Left cardiac atrium (tissue), 4 donors: ENCODE results near the gene GUCY1A2. TPM values are rescaled to one million over a fixed set of nuclear protein-coding genes. Genes with fewer than 3 reads are reported as not detected.
"Not testable (repeated sequence)": the region's sequence is repeated elsewhere in the genome, so short reads cannot be mapped to it uniquely, and the experiment has no call there.

ENCODE experiments used
- ATAC-seq, 2 donors: fragments of 200-7000 bp; cut with Tn5 transposase; one replicate each; pipeline ENCODE4 v1.9.1; 2020; ENCODE audit warnings: mild to moderate bottlenecking in 2 of 2, moderate library complexity in 2 of 2
- DNase-seq: peaks from one replicate; pipeline ENCODE4 v3.0.0-alpha.2; 2020
- intact Hi-C, 2 donors: fragments of 100-400 bp; cut with DNase I; formaldehyde crosslinking; loops; one replicate each; pipeline versions ENCODE4 v1.14.1 to v1.15.1; 2022 to 2023
- long read RNA-seq: library from polyadenylated mRNA; unstranded; transcript quantifications from one replicate; pipeline ENCODE4 v2.0.0, GENCODE V29; 2021
- total RNA-seq, 2 donors: library from RNA; stranded (reverse); fragmentation: NEBNext Ultra II Directional; extraction: Animal tissue kit (Norgen Biotek cat#: 25700); gene quantifications; one replicate each; pipeline ENCODE4 v1.2.1, GENCODE V29; 2021
- donor health status: DM: no; HTN: yes; CAD: no.
- donor health status: DM: no; HTN: yes; CAD: no; lungs with severe emphysema.
- donor health status: DM: yes; HTN: yes; CAD: no.
- donor health status: Dilated cardiomyopathy.

The GUCY1A2 gene
- total RNA-seq = 1 to 10 TPM; 7.1 to 7.9 TPM
- long read RNA-seq, partial matches to known transcripts = 0 of 1 reads
- long read RNA-seq, other reads (novel, unspliced or antisense) = 1 of 1 reads

- intact Hi-C loops = loop anchor here in 1 of 2 donors (5.0 kb wide), 1 partner anchor 296 kb away; no protein-coding TSS in a partner anchor
These were observed at the start of gene GUCY1A2 for GRCh38 chr11:107018219-107018901. TSS of gene GUCY1A2 (minus strand) at chr11:107018476. CDS start at chr11:107018055, 421 bp downstream.

GRCh38 chr11:107054391-107054790, 36.1 kb upstream of the GUCY1A2 start:
- intact Hi-C loops = no loop called here
- no peak for DNase-seq
- ATAC-seq = no peak

More at GRCh38 chr11:107018219-107018901, at the start of gene GUCY1A2:
- ATAC-seq (peak; percentile 58 to 69), DNase-seq (peak; percentile 19)

GRCh38 chr11:107051332-107051731, 33.1 kb upstream of the GUCY1A2 start:
- intact Hi-C loops, ATAC-seq, DNase-seq: not testable (repeated sequence)

GRCh38 chr11:107050899-107051298, 32.6 kb upstream of the GUCY1A2 start:
- ATAC-seq, intact Hi-C loops, DNase-seq: not testable (repeated sequence)

- DNase-seq (no peak), ATAC-seq (no peak)
- intact Hi-C loops = no loop called here
These were observed 31.8 kb upstream of the GUCY1A2 start for GRCh38 chr11:107050121-107050520.

GRCh38 chr11:107044503-107044902, 26.2 kb upstream of the GUCY1A2 start:
- no peak for DNase-seq
- intact Hi-C loops = no loop called here
- no peak for ATAC-seq

GRCh38 chr11:107043242-107044006, 25.1 kb upstream of the GUCY1A2 start:
- no peak for ATAC-seq
- intact Hi-C loops = no loop called here

GRCh38 chr11:107042748-107043147, 24.5 kb upstream of the GUCY1A2 start:
- no peak for DNase-seq
- intact Hi-C loops = no loop called here
- no peak for ATAC-seq

More at GRCh38 chr11:107043242-107044006, 25.1 kb upstream of the GUCY1A2 start:
- no peak for DNase-seq

- ATAC-seq = no peak
- intact Hi-C loops = no loop called here
- no peak for DNase-seq
These were observed 22.8 kb upstream of the GUCY1A2 start for GRCh38 chr11:107041088-107041444.

GRCh38 chr11:107040433-107041087, 22.3 kb upstream of the GUCY1A2 start:
- DNase-seq = no peak

GRCh38 chr11:107025673-107026072, 7.4 kb upstream of the GUCY1A2 start:
- intact Hi-C loops = no loop called here
- no peak for ATAC-seq
- DNase-seq = no peak

More at GRCh38 chr11:107040433-107041087, 22.3 kb upstream of the GUCY1A2 start:
- intact Hi-C loops = no loop called here
- ATAC-seq = no peak

GRCh38 chr11:107020594-107020993, 2.3 kb upstream of the GUCY1A2 start:
- no peak for DNase-seq
- ATAC-seq = no peak
- intact Hi-C loops = no loop called here

GRCh38 chr11:107018902-107019493, 722 bp upstream of the GUCY1A2 start:
- intact Hi-C loops = loop anchor here in 1 of 2 donors (5.0 kb wide), 1 partner anchor 297 kb away; no protein-coding TSS in a partner anchor
- DNase-seq (peak; percentile 57), ATAC-seq (peak; percentile 80 to 91)

GRCh38 chr11:107017433-107018218, 650 bp downstream of the GUCY1A2 start:
- peak; percentile 74 to 84 for ATAC-seq
- DNase-seq = peak; percentile 32
- intact Hi-C loops = loop anchor here in 1 of 2 donors (5.0 kb wide), 1 partner anchor 295 kb away; no protein-coding TSS in a partner anchor

- intact Hi-C loops = loop anchor here in 1 of 2 donors (5.0 kb wide), 1 partner anchor 295 kb away; no protein-coding TSS in a partner anchor
- DNase-seq = no peak
- peak; percentile 6 to 15 for ATAC-seq
These were observed 1.2 kb downstream of the GUCY1A2 start for GRCh38 chr11:107017104-107017432.

GRCh38 chr11:107014871-107015270, 3.4 kb downstream of the GUCY1A2 start:
- no peak for DNase-seq
- intact Hi-C loops = loop anchor here in 1 of 2 donors (5.0 kb wide), 1 partner anchor 293 kb away; no protein-coding TSS in a partner anchor
- no peak for ATAC-seq

- ATAC-seq (no peak), DNase-seq (no peak)
- intact Hi-C loops = no loop called here
These were observed 6.3 kb downstream of the GUCY1A2 start for GRCh38 chr11:107011977-107012376.

GRCh38 chr11:107009190-107009589, 9.1 kb downstream of the GUCY1A2 start:
- ATAC-seq (no peak), DNase-seq (no peak)
- intact Hi-C loops = no loop called here
